HepG2 (cell line): ENCODE data around the gene CAVIN3. TPM values are rescaled to one million over a fixed set of nuclear protein-coding genes. Genes with fewer than 3 reads are reported as not detected.
A peak's percentile ranks its signal among the peaks of the same experiment; 100 is the strongest.

ENCODE experiments used
- AGO2 ChIP-seq: fragments of 200-400 bp; formaldehyde crosslinking; optimal IDR thresholded peaks from 2 replicates; pipeline ENCODE3; 2017; ENCODE audit warnings: mild to moderate bottlenecking, low read depth, low read length, moderate library complexity
- ATRX ChIP-seq: sonication (generic); formaldehyde crosslinking; IDR thresholded peaks from 2 replicates; pipeline ENCODE4 v1.4.0; 2020; ENCODE audit warnings: missing genetic modification reagents, borderline replicate concordance
- E2F1 ChIP-seq: sonication (generic); formaldehyde crosslinking; IDR thresholded peaks from 2 replicates; pipeline ENCODE4 v1.5.0; 2020; ENCODE audit warnings: missing genetic modification reagents
- HNRNPL ChIP-seq: fragments of 200-400 bp; formaldehyde crosslinking; IDR thresholded peaks from 2 replicates; pipeline ENCODE4 v1.6.1; 2017; ENCODE audit warnings: mild to moderate bottlenecking, low read depth, low read length
- IKZF1 ChIP-seq: fragments of 450-650 bp; IDR thresholded peaks from 2 replicates; pipeline ENCODE4 v1.7.1; 2016
- IRF9 ChIP-seq: sonication (generic); formaldehyde crosslinking; IDR thresholded peaks from 2 replicates; pipeline ENCODE4 v1.8.0; 2022; ENCODE audit warnings: missing genetic modification reagents, mild to moderate bottlenecking, borderline replicate concordance
- IRX3 ChIP-seq: sonication (generic); formaldehyde crosslinking; IDR thresholded peaks from 2 replicates; pipeline ENCODE4 v1.8.1; 2023; ENCODE audit warnings: mild to moderate bottlenecking, low read depth, missing genetic modification reagents, borderline replicate concordance
- KLF13 ChIP-seq: sonication (generic); formaldehyde crosslinking; IDR thresholded peaks from 2 replicates; pipeline ENCODE4 v1.4.0; 2020; ENCODE audit warnings: mild to moderate bottlenecking, missing genetic modification reagents
- SAFB2 ChIP-seq: sonication (generic); formaldehyde crosslinking; IDR thresholded peaks from 2 replicates; pipeline ENCODE4 v1.5.1; 2020; ENCODE audit warnings: missing genetic modification reagents, low read depth, mild to moderate bottlenecking, borderline replicate concordance
- SMARCE1 ChIP-seq: fragments of 450-650 bp; IDR thresholded peaks from 2 replicates; pipeline ENCODE4 v1.6.1; 2017; ENCODE audit warnings: borderline replicate concordance
- TGIF2 ChIP-seq: IDR thresholded peaks from 2 replicates; pipeline ENCODE4 v1.6.1; 2016; ENCODE audit warnings: control low read depth, missing compliant biosample characterization
- ZBTB7B ChIP-seq: sonication (generic); formaldehyde crosslinking; IDR thresholded peaks from 2 replicates; pipeline ENCODE4 v1.4.0; 2020; ENCODE audit warnings: missing genetic modification reagents
- ZNF180 ChIP-seq: sonication (generic); formaldehyde crosslinking; IDR thresholded peaks from 2 replicates; pipeline ENCODE4 v1.4.0; 2020; ENCODE audit warnings: low read depth, missing genetic modification reagents, borderline replicate concordance
- ZNF256 ChIP-seq: sonication (generic); formaldehyde crosslinking; conservative IDR thresholded peaks from 2 replicates; pipeline ENCODE4 v1.4.0; 2020; ENCODE audit warnings: missing genetic modification reagents
- ZNF484 ChIP-seq: sonication (generic); formaldehyde crosslinking; IDR thresholded peaks from 2 replicates; pipeline ENCODE4 v1.5.1; 2020; ENCODE audit warnings: mild to moderate bottlenecking, low read depth, missing genetic modification reagents, borderline replicate concordance
- ZNF614 ChIP-seq: IDR thresholded peaks from 2 replicates; pipeline ENCODE4 v1.6.1; 2018; ENCODE audit warnings: missing biosample characterization, missing genetic modification reagents, inconsistent platforms, borderline replicate concordance
- ZNF775 ChIP-seq: sonication (generic); formaldehyde crosslinking; IDR thresholded peaks from 2 replicates; pipeline ENCODE4 v1.4.0; 2020; ENCODE audit warnings: missing genetic modification reagents, mild to moderate bottlenecking, moderate library complexity, borderline replicate concordance
- polyA plus RNA-seq, 8 experiments: library from polyadenylated mRNA; depleted of rRNA in 3 of 8; stranded (reverse) in 7 of 8; unstranded in 1 of 8; fragments of >200 nt; fragmentation: Illumina TruSeq in 4 of 8; extraction: Trizol in 4 of 8; gene quantifications; 2 replicates each; pipeline versions ENCODE4 v1.2.1 to v1.2.3, GENCODE V29; 2011 to 2016; ENCODE audit warnings: low read depth in 4 of 8, missing spikeins in 1 of 8, mixed read lengths in 1 of 8; ENCODE audit not compliant: insufficient read depth in 1 of 8
- total RNA-seq, 5 experiments: library from RNA; depleted of rRNA; stranded (reverse); fragments of >200 nt; fragmentation: Illumina TruSeq; extraction: Trizol; gene quantifications; 2 replicates each; pipeline ENCODE4 v1.2.3, GENCODE V29; 2016; ENCODE audit warnings: low read depth in 1 of 5
- TF ChIP-seq, protein P1 (sequence below): sonication (generic); formaldehyde crosslinking; IDR thresholded peaks from 2 replicates; pipeline ENCODE4 v1.4.0; 2020; ENCODE audit warnings: mild to moderate bottlenecking, missing genetic modification reagents
- TF ChIP-seq, protein P2 (sequence below): sonication (generic); formaldehyde crosslinking; IDR thresholded peaks from 2 replicates; pipeline ENCODE4 v1.9.0; 2021; ENCODE audit warnings: missing genetic modification reagents, mild to moderate bottlenecking, borderline replicate concordance
- TF ChIP-seq, protein P3 (sequence below): sonication (generic); formaldehyde crosslinking; IDR thresholded peaks from 2 replicates; pipeline ENCODE4 v1.9.0; 2022; ENCODE audit warnings: low read depth, missing genetic modification reagents
- TF ChIP-seq, protein P4 (sequence below): IDR thresholded peaks from 2 replicates; pipeline ENCODE4 v1.6.1; 2018; ENCODE audit warnings: missing genetic modification reagents

CAVIN3 gene
- total and polyA plus RNA-seq, 2 of the 13 experiments (the other 11 are each of a cell fraction or from before 2014, with no cell fraction given): not detected

DNA sequence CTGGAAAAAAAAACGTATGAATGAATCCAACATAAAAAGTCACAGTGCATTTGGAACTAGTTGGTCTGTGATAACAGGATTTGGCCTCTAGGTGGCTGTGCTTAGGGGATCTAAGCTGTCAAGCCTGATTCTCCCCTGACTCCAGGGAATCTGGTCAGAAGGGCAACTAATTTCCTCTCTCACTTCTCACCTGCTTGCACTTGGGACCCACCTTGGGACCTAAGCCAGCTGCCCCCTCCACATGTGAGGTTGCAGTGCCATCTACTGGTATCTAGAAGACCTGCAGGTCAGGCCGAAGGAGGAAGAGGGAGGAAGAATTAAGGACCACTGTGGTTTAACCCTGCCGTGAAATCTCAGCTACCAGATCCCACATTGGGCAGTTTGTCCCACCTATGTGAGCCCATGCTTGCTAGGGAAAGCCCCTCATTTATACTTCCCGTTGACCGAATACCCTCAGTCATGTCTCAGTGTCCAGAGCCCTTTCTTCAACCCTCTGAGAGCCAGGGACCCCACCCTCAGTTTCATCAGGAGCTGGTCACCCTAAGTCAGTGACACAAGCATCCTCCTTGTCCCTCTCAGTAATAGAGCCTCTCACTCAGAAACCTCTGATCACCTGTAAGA, 33.2 kb upstream of the CAVIN3 start (continued):
- TF ChIP-seq, protein P1, sequence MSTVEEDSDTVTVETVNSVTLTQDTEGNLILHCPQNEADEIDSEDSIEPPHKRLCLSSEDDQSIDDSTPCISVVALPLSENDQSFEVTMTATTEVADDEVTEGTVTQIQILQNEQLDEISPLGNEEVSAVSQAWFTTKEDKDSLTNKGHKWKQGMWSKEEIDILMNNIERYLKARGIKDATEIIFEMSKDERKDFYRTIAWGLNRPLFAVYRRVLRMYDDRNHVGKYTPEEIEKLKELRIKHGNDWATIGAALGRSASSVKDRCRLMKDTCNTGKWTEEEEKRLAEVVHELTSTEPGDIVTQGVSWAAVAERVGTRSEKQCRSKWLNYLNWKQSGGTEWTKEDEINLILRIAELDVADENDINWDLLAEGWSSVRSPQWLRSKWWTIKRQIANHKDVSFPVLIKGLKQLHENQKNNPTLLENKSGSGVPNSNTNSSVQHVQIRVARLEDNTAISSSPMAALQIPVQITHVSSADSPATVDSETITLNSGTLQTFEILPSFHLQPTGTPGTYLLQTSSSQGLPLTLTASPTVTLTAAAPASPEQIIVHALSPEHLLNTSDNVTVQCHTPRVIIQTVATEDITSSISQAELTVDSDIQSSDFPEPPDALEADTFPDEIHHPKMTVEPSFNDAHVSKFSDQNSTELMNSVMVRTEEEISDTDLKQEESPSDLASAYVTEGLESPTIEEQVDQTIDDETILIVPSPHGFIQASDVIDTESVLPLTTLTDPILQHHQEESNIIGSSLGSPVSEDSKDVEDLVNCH (CRISPR knock-in tag): no peak
- TF ChIP-seq, protein P2, sequence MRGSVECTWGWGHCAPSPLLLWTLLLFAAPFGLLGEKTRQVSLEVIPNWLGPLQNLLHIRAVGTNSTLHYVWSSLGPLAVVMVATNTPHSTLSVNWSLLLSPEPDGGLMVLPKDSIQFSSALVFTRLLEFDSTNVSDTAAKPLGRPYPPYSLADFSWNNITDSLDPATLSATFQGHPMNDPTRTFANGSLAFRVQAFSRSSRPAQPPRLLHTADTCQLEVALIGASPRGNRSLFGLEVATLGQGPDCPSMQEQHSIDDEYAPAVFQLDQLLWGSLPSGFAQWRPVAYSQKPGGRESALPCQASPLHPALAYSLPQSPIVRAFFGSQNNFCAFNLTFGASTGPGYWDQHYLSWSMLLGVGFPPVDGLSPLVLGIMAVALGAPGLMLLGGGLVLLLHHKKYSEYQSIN: no peak
- TF ChIP-seq AGO2 (no peak), SMARCE1 (no peak), IKZF1 (no peak), TGIF2 (no peak), ZNF614 (0 out of 2 replicates have a peak, but pooled peaks have one; percentile 43), KLF13 (CRISPR knock-in tag) (no peak), E2F1 (CRISPR knock-in tag) (no peak), IRX3 (CRISPR knock-in tag) (no peak), ZBTB7B (CRISPR knock-in tag) (peak; percentile 89), ZNF256 (no peak), IRF9 (CRISPR knock-in tag) (no peak), ZNF484 (CRISPR knock-in tag) (no peak), ZNF775 (CRISPR knock-in tag) (peak; percentile 100), HNRNPL (no peak), SAFB2 (CRISPR knock-in tag) (no peak), ZNF180 (CRISPR knock-in tag) (no peak), ATRX (no peak)
- TF ChIP-seq, protein P3, sequence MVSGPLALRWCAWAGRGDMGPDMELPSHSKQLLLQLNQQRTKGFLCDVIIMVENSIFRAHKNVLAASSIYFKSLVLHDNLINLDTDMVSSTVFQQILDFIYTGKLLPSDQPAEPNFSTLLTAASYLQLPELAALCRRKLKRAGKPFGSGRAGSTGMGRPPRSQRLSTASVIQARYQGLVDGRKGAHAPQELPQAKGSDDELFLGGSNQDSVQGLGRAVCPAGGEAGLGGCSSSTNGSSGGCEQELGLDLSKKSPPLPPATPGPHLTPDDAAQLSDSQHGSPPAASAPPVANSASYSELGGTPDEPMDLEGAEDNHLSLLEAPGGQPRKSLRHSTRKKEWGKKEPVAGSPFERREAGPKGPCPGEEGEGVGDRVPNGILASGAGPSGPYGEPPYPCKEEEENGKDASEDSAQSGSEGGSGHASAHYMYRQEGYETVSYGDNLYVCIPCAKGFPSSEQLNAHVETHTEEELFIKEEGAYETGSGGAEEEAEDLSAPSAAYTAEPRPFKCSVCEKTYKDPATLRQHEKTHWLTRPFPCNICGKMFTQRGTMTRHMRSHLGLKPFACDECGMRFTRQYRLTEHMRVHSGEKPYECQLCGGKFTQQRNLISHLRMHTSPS (CRISPR knock-in tag): no peak
- TF ChIP-seq, protein P4, sequence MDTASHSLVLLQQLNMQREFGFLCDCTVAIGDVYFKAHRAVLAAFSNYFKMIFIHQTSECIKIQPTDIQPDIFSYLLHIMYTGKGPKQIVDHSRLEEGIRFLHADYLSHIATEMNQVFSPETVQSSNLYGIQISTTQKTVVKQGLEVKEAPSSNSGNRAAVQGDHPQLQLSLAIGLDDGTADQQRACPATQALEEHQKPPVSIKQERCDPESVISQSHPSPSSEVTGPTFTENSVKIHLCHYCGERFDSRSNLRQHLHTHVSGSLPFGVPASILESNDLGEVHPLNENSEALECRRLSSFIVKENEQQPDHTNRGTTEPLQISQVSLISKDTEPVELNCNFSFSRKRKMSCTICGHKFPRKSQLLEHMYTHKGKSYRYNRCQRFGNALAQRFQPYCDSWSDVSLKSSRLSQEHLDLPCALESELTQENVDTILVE: no peak
